ENCODE results near the gene MAEA.

Gene MAEA

GRCh38 chr4:1289207-1290164 is at the start of gene MAEA:
TSS of gene MAEA (plus strand) at chr4:1289891. CDS start at chr4:1289914, 23 bp downstream.
- peak; percentile 99 for DNase-seq

GRCh38 chr4:1239950-1240307 is 49.8 kb upstream of the MAEA start:
- DNase-seq: no peak

- no peak for DNase-seq
Observed at GRCh38 chr4:1240721-1241465, 48.8 kb upstream of the MAEA start.

- no peak for DNase-seq
Observed at GRCh38 chr4:1241466-1241935, 48.2 kb upstream of the MAEA start.

- no peak for DNase-seq
Observed at GRCh38 chr4:1241936-1242505, 47.7 kb upstream of the MAEA start.

GRCh38 chr4:1242506-1243450 is 46.9 kb upstream of the MAEA start:
- no peak for DNase-seq

GRCh38 chr4:1243451-1244080 is 46.1 kb upstream of the MAEA start:
- peak; percentile 13 for DNase-seq

- DNase-seq: no peak
Observed at GRCh38 chr4:1244081-1244977, 45.4 kb upstream of the MAEA start.

GRCh38 chr4:1244978-1245471 is 44.7 kb upstream of the MAEA start:
- no peak for DNase-seq

- DNase-seq: no peak
Observed at GRCh38 chr4:1245481-1246051, 44.1 kb upstream of the MAEA start.

- DNase-seq: no peak
Observed at GRCh38 chr4:1246111-1246881, 43.4 kb upstream of the MAEA start.

- peak; percentile 35 for DNase-seq
Observed at GRCh38 chr4:1246901-1247863, 42.5 kb upstream of the MAEA start.

- no peak for DNase-seq
Observed at GRCh38 chr4:1247864-1248244, 41.8 kb upstream of the MAEA start.

GRCh38 chr4:1248245-1249147 is 41.2 kb upstream of the MAEA start, which contains the start of gene CTBP1:
TSS of gene CTBP1 (minus strand) at chr4:1249130. CDS start at chr4:1241331, 7,799 bp downstream.
- peak; percentile 96 for DNase-seq

- DNase-seq: peak; percentile 94
Observed at GRCh38 chr4:1249148-1249730, 40.5 kb upstream of the MAEA start.

All from eye (tissue), 1 donor.